ENCODE measurements around the gene KIF9. TPM values are rescaled to one million over a fixed set of nuclear protein-coding genes. Genes with fewer than 3 reads are reported as not detected.
"Not testable (repeated sequence)": the region's sequence is repeated elsewhere in the genome, so short reads cannot be mapped to it uniquely, and the experiment has no call there.

The KIF9 gene
- total and polyA plus RNA-seq, 8 donors = under 0.01 to 46.3 (median 12.8) TPM; not detected in 1

DNA sequence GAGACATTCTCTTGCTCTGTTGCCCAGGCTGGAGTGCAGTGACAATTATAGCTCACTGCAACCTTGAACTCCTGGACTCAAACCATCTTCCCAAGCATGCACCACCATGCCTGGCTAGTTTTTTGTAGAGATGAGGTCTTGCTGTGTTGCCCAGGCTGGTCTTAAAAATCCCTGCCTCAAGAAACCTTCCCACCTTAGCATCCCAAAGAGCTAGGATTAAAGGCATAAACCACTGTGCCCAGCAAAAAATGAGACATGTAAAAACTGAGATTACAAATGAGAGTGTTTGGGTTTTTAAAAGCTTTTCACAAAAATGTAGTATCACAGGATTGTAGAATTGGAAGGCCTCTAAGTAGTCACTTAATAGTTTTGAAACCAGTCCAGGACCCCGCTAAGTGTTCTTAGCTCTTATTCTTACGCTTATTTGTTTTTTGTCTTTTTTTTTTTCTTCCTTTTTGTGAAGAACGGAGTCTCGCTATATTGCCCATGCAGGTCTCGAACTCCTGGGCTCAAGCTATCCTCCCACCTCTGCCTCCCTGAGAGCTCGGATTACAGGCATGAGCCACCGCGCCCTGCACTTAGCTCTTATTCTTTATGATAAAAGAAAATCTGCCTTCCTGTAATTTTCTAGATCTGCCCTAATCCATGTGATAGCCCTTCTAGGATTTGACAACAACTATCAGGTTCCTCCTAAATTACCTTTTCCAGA is 31.6 kb upstream of the KIF9 start:
- intact Hi-C loops (cut with DNase I; ENCODE audit: low total_unique reads) = no loop called here

GRCh38 chr3:47313341-47314055 is 30.9 kb upstream of the KIF9 start:
- H3K27me3 ChIP-seq = no peaks in the 10 kb centered on the region
- no peak overlapping the region for H3K4me3 ChIP-seq
- H3K36me3 ChIP-seq = peaks cover 0 to 6% (median 0%) of the 10 kb centered on the region in 4 donors
- no peak for TF ChIP-seq EP300 (IDR thresholded peaks at IDR 0.05)
- no peak for TF ChIP-seq POLR2AphosphoS5 (IDR thresholded peaks at IDR 0.05)
- TF ChIP-seq, protein P1, sequence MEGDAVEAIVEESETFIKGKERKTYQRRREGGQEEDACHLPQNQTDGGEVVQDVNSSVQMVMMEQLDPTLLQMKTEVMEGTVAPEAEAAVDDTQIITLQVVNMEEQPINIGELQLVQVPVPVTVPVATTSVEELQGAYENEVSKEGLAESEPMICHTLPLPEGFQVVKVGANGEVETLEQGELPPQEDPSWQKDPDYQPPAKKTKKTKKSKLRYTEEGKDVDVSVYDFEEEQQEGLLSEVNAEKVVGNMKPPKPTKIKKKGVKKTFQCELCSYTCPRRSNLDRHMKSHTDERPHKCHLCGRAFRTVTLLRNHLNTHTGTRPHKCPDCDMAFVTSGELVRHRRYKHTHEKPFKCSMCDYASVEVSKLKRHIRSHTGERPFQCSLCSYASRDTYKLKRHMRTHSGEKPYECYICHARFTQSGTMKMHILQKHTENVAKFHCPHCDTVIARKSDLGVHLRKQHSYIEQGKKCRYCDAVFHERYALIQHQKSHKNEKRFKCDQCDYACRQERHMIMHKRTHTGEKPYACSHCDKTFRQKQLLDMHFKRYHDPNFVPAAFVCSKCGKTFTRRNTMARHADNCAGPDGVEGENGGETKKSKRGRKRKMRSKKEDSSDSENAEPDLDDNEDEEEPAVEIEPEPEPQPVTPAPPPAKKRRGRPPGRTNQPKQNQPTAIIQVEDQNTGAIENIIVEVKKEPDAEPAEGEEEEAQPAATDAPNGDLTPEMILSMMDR (IDR thresholded peaks at IDR 0.05) = no peak
- no peak for TF ChIP-seq POLR2A (IDR thresholded peaks at IDR 0.05)
- H3K9me3 ChIP-seq = no peaks in the 10 kb centered on the region
- DNase-seq = no peak
- H3K27ac ChIP-seq = no peak overlapping the region
- intact Hi-C loops (cut with DNase I; ENCODE audit: low total_unique reads) = no loop called here
- H3K4me1 ChIP-seq = peaks cover 0 to 28% (median 14%) of the 10 kb centered on the region in 4 donors
- 81 to 100% (median 93%) methylated on average over 1 of the region's 1 CpG for WGBS, 5 donors

More for the DNA sequence above, 31.6 kb upstream of the KIF9 start:
- TF ChIP-seq, protein P1 (IDR thresholded peaks at IDR 0.05) = no peak
- TF ChIP-seq POLR2AphosphoS5 (IDR thresholded peaks at IDR 0.05) (no peak), EP300 (IDR thresholded peaks at IDR 0.05) (no peak), POLR2A (IDR thresholded peaks at IDR 0.05) (no peak)
- H3K27me3 ChIP-seq = no peaks in the 10 kb centered on the region
- peaks cover 0 to 6% (median under 1%) of the 10 kb centered on the region in 4 donors for H3K36me3 ChIP-seq
- no peak overlapping the region for H3K4me3 ChIP-seq
- H3K4me1 ChIP-seq = peaks cover 0 to 35% (median 14%) of the 10 kb centered on the region in 4 donors
- 88 to 93% (median 91%) methylated on average over 8 of the region's 8 CpGs for WGBS, 5 donors
- peak overlapping the region in 1 of 5 donors; percentile 56 for H3K27ac ChIP-seq
- H3K9me3 ChIP-seq = no peaks in the 10 kb centered on the region
- DNase-seq = no peak

- Histone ChIP-seq H3K4me3 (no peak overlapping the region), H3K9me3 (no peaks in the 10 kb centered on the region), H3K36me3 (peaks cover 0 to 11% (median 4%) of the 10 kb centered on the region in 4 donors), H3K27ac (no peak overlapping the region), H3K27me3 (no peaks in the 10 kb centered on the region), H3K4me1 (peaks cover 0 to 18% (median 13%) of the 10 kb centered on the region in 4 donors)
- no peak for DNase-seq
- TF ChIP-seq, protein P1 (IDR thresholded peaks at IDR 0.05) = no peak
- no peak for TF ChIP-seq EP300 (IDR thresholded peaks at IDR 0.05)
- TF ChIP-seq POLR2A (IDR thresholded peaks at IDR 0.05) = no peak
- no peak for TF ChIP-seq POLR2AphosphoS5 (IDR thresholded peaks at IDR 0.05)
- 92 to 96% (median 93%) methylated on average over 4 of the region's 4 CpGs for WGBS, 5 donors
- intact Hi-C loops (cut with DNase I; ENCODE audit: low total_unique reads) = no loop called here
Observed at GRCh38 chr3:47310391-47310790, 27.8 kb upstream of the KIF9 start.

DNA sequence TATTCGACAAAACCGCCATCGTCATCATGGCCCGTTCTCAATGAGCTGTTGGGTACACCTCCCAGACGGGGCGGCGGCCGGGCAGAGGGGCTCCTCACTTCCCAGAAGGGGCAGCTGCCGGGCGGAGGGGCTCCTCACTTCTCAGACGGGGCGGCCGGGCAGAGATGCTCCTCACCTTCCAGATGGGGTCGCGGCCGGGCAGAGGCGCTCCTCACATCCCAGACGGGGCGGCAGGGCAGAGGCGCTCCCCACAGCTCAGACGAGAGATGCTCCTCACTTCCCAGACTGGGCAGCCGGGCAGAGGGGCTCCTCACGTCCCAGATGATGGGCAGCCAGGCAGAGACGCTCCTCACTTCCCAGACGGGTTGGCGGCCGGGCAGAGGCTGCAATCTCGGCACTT is 26.6 kb upstream of the KIF9 start:
- 97 to 99% (median 98%) methylated on average over 21 to 27 of the region's 28 CpGs for WGBS, 5 donors
- DNase-seq; H3K4me3 ChIP-seq; H3K9me3 ChIP-seq; H3K27me3 ChIP-seq; H3K27ac ChIP-seq; H3K4me1 ChIP-seq; intact Hi-C loops (cut with DNase I; ENCODE audit: low total_unique reads): not testable (repeated sequence)
- H3K36me3 ChIP-seq = peaks cover 0 to 12% (median 6%) of the 10 kb centered on the region in 4 donors
